ENCODE results near the gene LTO1. TPM values are rescaled to one million over a fixed set of nuclear protein-coding genes. Genes with fewer than 3 reads are reported as not detected.

The LTO1 gene
- total and polyA plus RNA-seq, 2 of the 13 experiments (the other 11 are each of a cell fraction or from before 2014, with no cell fraction given): 11.8 to 15.0 TPM

GRCh38 chr11:69640995-69641581 is 34.1 kb downstream of the LTO1 start, which contains the start of gene CCND1 (continued):
- TF ChIP-seq THAP11 (CRISPR knock-in tag; IDR thresholded peaks at IDR 0.05): peak; percentile 47; the same call in 1 of the 2 replicates
- TF ChIP-seq ZNF513 (CRISPR knock-in tag; conservative IDR thresholded peaks at IDR 0.05): 0 out of 2 replicates have a peak, but pooled peaks have one; percentile 54
- TF ChIP-seq SP140L (CRISPR knock-in tag; IDR thresholded peaks at IDR 0.05; ENCODE audit: borderline replicate concordance): no peak
- TF ChIP-seq ZNF20 (CRISPR knock-in tag; IDR thresholded peaks at IDR 0.05): 0 out of 2 replicates have a peak, but pooled peaks have one; percentile 62
- no peak for TF ChIP-seq PCBP1 (IDR thresholded peaks at IDR 0.05; ENCODE audit: borderline replicate concordance, low read depth, low read length)
- no peak for TF ChIP-seq HMG20B (CRISPR knock-in tag; conservative IDR thresholded peaks at IDR 0.05)
- no peak for TF ChIP-seq NONO (IDR thresholded peaks at IDR 0.05)
- TF ChIP-seq NONO (CRISPR knock-in tag; conservative IDR thresholded peaks at IDR 0.05): peak; percentile 87
- TF ChIP-seq ZNF678 (CRISPR knock-in tag; IDR thresholded peaks at IDR 0.05): no peak
- peak; percentile 70; the same call in 1 of the 2 replicates for TF ChIP-seq SNAPC4 (CRISPR knock-in tag; IDR thresholded peaks at IDR 0.05)
- peak; percentile 41 for TF ChIP-seq YY1 (IDR thresholded peaks at IDR 0.05; ENCODE audit: insufficient read depth, insufficient replicate concordance, low read depth, low read length)
- no peak for TF ChIP-seq RFX1 (IDR thresholded peaks at IDR 0.05)
- no peak for TF ChIP-seq ZNF329 (CRISPR knock-in tag; IDR thresholded peaks at IDR 0.05; ENCODE audit: low read depth)
- TF ChIP-seq ZNF224 (CRISPR knock-in tag; IDR thresholded peaks at IDR 0.05): no peak
- TF ChIP-seq ELF1 (CRISPR knock-in tag; IDR thresholded peaks at IDR 0.05): no peak
- TF ChIP-seq U2AF1 (optimal IDR thresholded peaks at IDR 0.05; ENCODE audit: low read depth, low read length): no peak
- TF ChIP-seq MLXIP (CRISPR knock-in tag; IDR thresholded peaks at IDR 0.05; ENCODE audit: borderline replicate concordance): peak; percentile 48; the same call in 1 of the 2 replicates
- no peak for TF ChIP-seq NRL (CRISPR knock-in tag; IDR thresholded peaks at IDR 0.05; ENCODE audit: borderline replicate concordance)
- no peak for TF ChIP-seq ZNF672 (CRISPR knock-in tag; IDR thresholded peaks at IDR 0.05)
- no peak for TF ChIP-seq SNAPC5 (CRISPR knock-in tag; IDR thresholded peaks at IDR 0.05; ENCODE audit: borderline replicate concordance)
- TF ChIP-seq TP53 (CRISPR knock-in tag; conservative IDR thresholded peaks at IDR 0.05): no peak
- peak; percentile 59; the same call in 1 of the 2 replicates for TF ChIP-seq ZNF501 (CRISPR knock-in tag; IDR thresholded peaks at IDR 0.05)

Data from HepG2 (cell line).